IMR-90 (cell line): ENCODE measurements around the gene RASGRF2. TPM values are rescaled to one million over a fixed set of nuclear protein-coding genes. Genes with fewer than 3 reads are reported as not detected.

Experiments
- ATAC-seq: fragments of 200-7000 bp; cut with Tn5 transposase; 2 replicates; pipeline ENCODE4 v1.9.1; 2020; ENCODE audit warnings: low read depth, mild to moderate bottlenecking, moderate library complexity
- BruUV-seq: library from RNA; stranded (reverse); fragments of 400-500 nt; replicated peaks from 2 replicates; lab custom pipeline; 2021; lab: Mats Ljungman, UMichigan
- CTCF ChIA-PET: fragments of 300-600 bp; formaldehyde crosslinking; extraction: SDS; loops from one replicate; lab custom pipeline; 2021; ENCODE audit warnings: antibody characterized with exemption; lab: Yijun Ruan, JAX
- POLR2A ChIA-PET: fragments of 300-600 bp; sonication (Branson Sonifier 250); formaldehyde crosslinking; loops from one replicate; lab custom pipeline; 2022; ENCODE audit warnings: antibody characterized with exemption; ENCODE audit not compliant: unreplicated experiment; lab: Charles Lee
- DNase-seq: peaks from one replicate; pipeline ENCODE4 v3.0.0; 2013
- H2AFZ ChIP-seq: replicated peaks from 2 replicates; pipeline ENCODE3; 2013; ENCODE audit warnings: low read length, mild to moderate bottlenecking; ENCODE audit not compliant: poor library complexity
- H2AK5ac ChIP-seq: 2 replicates; pipeline ENCODE4 v1.6.1; 2013; ENCODE audit warnings: low read depth, low read length, inconsistent platforms
- H2AK9ac ChIP-seq: replicated peaks from 2 replicates; pipeline ENCODE3; 2013; ENCODE audit warnings: mild to moderate bottlenecking, low read depth, low read length, moderate library complexity; ENCODE audit not compliant: poor library complexity
- H2BK120ac ChIP-seq: 2 replicates; pipeline ENCODE4 v1.6.1; 2013; ENCODE audit warnings: low read depth, low read length, inconsistent platforms
- H2BK15ac ChIP-seq: 3 replicates; pipeline ENCODE4 v1.6.1; 2013; ENCODE audit warnings: low read depth, low read length, inconsistent platforms
- H2BK20ac ChIP-seq: 2 replicates; pipeline ENCODE4 v1.6.1; 2013; ENCODE audit warnings: low read depth, mild to moderate bottlenecking, inconsistent platforms, low read length, moderate library complexity
- H2BK5ac ChIP-seq: 2 replicates; pipeline ENCODE4 v1.6.1; 2013; ENCODE audit warnings: mild to moderate bottlenecking, low read depth, low read length, inconsistent platforms; ENCODE audit not compliant: poor library complexity, severe bottlenecking
- H3K14ac ChIP-seq: replicated peaks from 2 replicates; pipeline ENCODE4 v1.6.1; 2013; ENCODE audit warnings: low read depth, low read length, inconsistent platforms
- H3K18ac ChIP-seq: 2 replicates; pipeline ENCODE4 v1.6.1; 2013; ENCODE audit warnings: low read depth, low read length, control low read depth
- H3K23ac ChIP-seq: 2 replicates; pipeline ENCODE4 v1.6.1; 2013; ENCODE audit warnings: low read depth, low read length, inconsistent platforms
- H3K27ac ChIP-seq: 2 replicates; pipeline ENCODE4 v1.5.1; 2013; ENCODE audit warnings: mild to moderate bottlenecking, control low read depth, low read length; ENCODE audit not compliant: insufficient read depth
- H3K27me3 ChIP-seq: 2 replicates; pipeline ENCODE4 v1.6.1; 2013; ENCODE audit warnings: low read length; ENCODE audit not compliant: control insufficient read depth, insufficient read depth
- H3K36me3 ChIP-seq: 2 replicates; pipeline ENCODE4 v1.6.1; 2013; ENCODE audit warnings: low read length, mixed read lengths; ENCODE audit not compliant: control insufficient read depth, insufficient read depth
- H3K4ac ChIP-seq: 2 replicates; pipeline ENCODE4 v1.6.1; 2013; ENCODE audit warnings: low read depth, low read length, inconsistent platforms
- H3K4me1 ChIP-seq: 2 replicates; pipeline ENCODE4 v1.6.1; 2013; ENCODE audit warnings: low read length, mixed read lengths; ENCODE audit not compliant: control insufficient read depth, insufficient read depth
- H3K4me2 ChIP-seq: 2 replicates; pipeline ENCODE4 v1.6.1; 2013; ENCODE audit warnings: low read depth, mild to moderate bottlenecking, control low read depth, low read length, moderate library complexity
- H3K4me3 ChIP-seq: 2 replicates; pipeline ENCODE4 v1.5.1; 2013; ENCODE audit warnings: low read depth, mild to moderate bottlenecking, control low read depth, low read length, moderate library complexity; ENCODE audit not compliant: insufficient read depth
- H3K56ac ChIP-seq: 2 replicates; pipeline ENCODE4 v1.6.1; 2013; ENCODE audit warnings: low read length, inconsistent platforms; ENCODE audit not compliant: insufficient read depth; ENCODE audit errors: extremely low read depth
- H3K79me1 ChIP-seq, 2 experiments: 2 replicates each; pipeline ENCODE4 v1.6.1; 2013; ENCODE audit warnings: low read length in 2 of 2, inconsistent platforms in 1 of 2, low read depth in 1 of 2
- H3K9ac ChIP-seq: 2 replicates; pipeline ENCODE4 v1.6.1; 2013; ENCODE audit warnings: low read depth, low read length, control low read depth
- H3K9me1 ChIP-seq: 2 replicates; pipeline ENCODE4 v1.6.1; 2013; ENCODE audit warnings: low read length, inconsistent platforms; ENCODE audit not compliant: insufficient read depth
- H3K9me3 ChIP-seq: 2 replicates; pipeline ENCODE4 v1.6.1; 2013; ENCODE audit warnings: low read length; ENCODE audit not compliant: control insufficient read depth, insufficient read depth
- H4K20me1 ChIP-seq: 2 replicates; pipeline ENCODE4 v1.6.1; 2013; ENCODE audit warnings: low read length, inconsistent platforms; ENCODE audit not compliant: insufficient read depth
- H4K5ac ChIP-seq: 2 replicates; pipeline ENCODE4 v1.6.1; 2013; ENCODE audit warnings: mild to moderate bottlenecking, low read depth, low read length, control low read depth
- H4K8ac ChIP-seq, 2 experiments: 2 replicates each; pipeline ENCODE4 v1.6.1; 2013; ENCODE audit warnings: low read depth in 2 of 2, low read length in 2 of 2, control low read depth in 1 of 2, inconsistent platforms in 1 of 2
- H4K91ac ChIP-seq: 2 replicates; pipeline ENCODE4 v1.6.1; 2013; ENCODE audit warnings: low read depth, low read length, inconsistent platforms; ENCODE audit not compliant: insufficient read depth
- BHLHE40 ChIP-seq: fragments of 150-350 bp; IDR thresholded peaks from 2 replicates; pipeline ENCODE4 v1.6.1; 2016; ENCODE audit warnings: mild to moderate bottlenecking, low read depth, low read length
- CEBPB ChIP-seq: IDR thresholded peaks from 2 replicates; pipeline ENCODE4 v1.6.1; 2012; ENCODE audit warnings: low read depth, low read length, improper control_type of control experiment
- CHD1 ChIP-seq: IDR thresholded peaks from 2 replicates; pipeline ENCODE4 v1.6.1; 2012; ENCODE audit warnings: low read depth, low read length, improper control_type of control experiment
- CTCF ChIP-seq: conservative IDR thresholded peaks from 2 replicates; pipeline ENCODE4 v1.5.1; 2012; ENCODE audit warnings: mild to moderate bottlenecking, low read depth, low read length, improper control_type of control experiment
- ELK1 ChIP-seq: fragments of 150-350 bp; IDR thresholded peaks from 2 replicates; pipeline ENCODE4 v1.6.1; 2016; ENCODE audit warnings: low read depth, mild to moderate bottlenecking, low read length, moderate library complexity, borderline replicate concordance
- FOS ChIP-seq: fragments of 150-350 bp; IDR thresholded peaks from 2 replicates; pipeline ENCODE4 v1.6.1; 2016; ENCODE audit warnings: low read depth, low read length
- MAFK ChIP-seq: IDR thresholded peaks from 2 replicates; pipeline ENCODE4 v1.6.1; 2012; ENCODE audit warnings: low read depth, low read length, improper control_type of control experiment
- MAZ ChIP-seq: IDR thresholded peaks from 2 replicates; pipeline ENCODE4 v1.6.1; 2012; ENCODE audit warnings: low read depth, mild to moderate bottlenecking, low read length, improper control_type of control experiment, moderate library complexity, borderline replicate concordance
- MXI1 ChIP-seq: IDR thresholded peaks from 2 replicates; pipeline ENCODE4 v1.6.1; 2012; ENCODE audit warnings: low read depth, mild to moderate bottlenecking, low read length, moderate library complexity, borderline replicate concordance
- NFE2L2 ChIP-seq: fragments of 150-350 bp; IDR thresholded peaks from 2 replicates; pipeline ENCODE4 v1.6.1; 2016; ENCODE audit warnings: low read depth, mild to moderate bottlenecking, low read length
- POLR2A ChIP-seq: IDR thresholded peaks from 2 replicates; pipeline ENCODE4 v1.6.1; 2012; ENCODE audit warnings: mild to moderate bottlenecking, low read depth, low read length
- RAD21 ChIP-seq: IDR thresholded peaks from 2 replicates; pipeline ENCODE4 v1.6.1; 2012; ENCODE audit warnings: low read length, improper control_type of control experiment
- RCOR1 ChIP-seq: IDR thresholded peaks from 2 replicates; pipeline ENCODE4 v1.6.1; 2012; ENCODE audit warnings: mild to moderate bottlenecking, low read length, improper control_type of control experiment; ENCODE audit not compliant: insufficient replicate concordance
- RFX5 ChIP-seq: IDR thresholded peaks from 2 replicates; pipeline ENCODE4 v1.8.0; 2012; ENCODE audit warnings: low read depth, mild to moderate bottlenecking, low read length, moderate library complexity
- SMC3 ChIP-seq: fragments of 150-350 bp; IDR thresholded peaks from 2 replicates; pipeline ENCODE4 v1.6.1; 2016; ENCODE audit warnings: low read depth, mild to moderate bottlenecking, antibody characterized with exemption, low read length, moderate library complexity
- WGBS, 2 experiments: methylation state at CpG; one replicate each; pipeline versions ENCODE4 v1.1.5 to v1.1.7; 2013; ENCODE audit warnings: missing lambda C conversion rate in 2 of 2; ENCODE audit not compliant: insufficient read length in 1 of 2; ENCODE audit errors: extremely low coverage in 2 of 2; 5-methylcytosine and 5-hydroxymethylcytosine counted together
- dilution Hi-C: fragments of 300-500 bp; cut with HindIII; formaldehyde crosslinking; loops from one replicate; pipeline ENCODE4 v1.14.3; 2018; ENCODE audit warnings: low sequenced_read_pairs; ENCODE audit not compliant: unreplicated experiment
- in situ Hi-C: fragments of 300-500 bp; cut with MboI; formaldehyde crosslinking; loops from 3 replicates; pipeline ENCODE4 v1.14.3; 2019; ENCODE audit warnings: low sequenced_read_pairs, inconsistent platforms, mixed read lengths
- intact Hi-C: fragments of 100-400 bp; cut with micrococcal nuclease; formaldehyde crosslinking; loops from 2 replicates; pipeline ENCODE4 v1.10.0; 2022
- polyA plus RNA-seq, 3 experiments: library from polyadenylated mRNA; depleted of rRNA; stranded (reverse); fragments of >200 nt; gene quantifications; 2 replicates each; pipeline ENCODE4 v1.2.3, GENCODE V29; 2012; ENCODE audit warnings: low replicate concordance in 1 of 3
- total RNA-seq: library from RNA; depleted of rRNA; stranded (reverse); fragments of >200 nt; gene quantifications from 2 replicates; pipeline ENCODE4 v1.2.3, GENCODE V29; 2012
- TF ChIP-seq, protein P1 (sequence below): fragments of 150-350 bp; IDR thresholded peaks from 2 replicates; pipeline ENCODE4 v1.6.1; 2017; ENCODE audit warnings: mild to moderate bottlenecking, antibody characterized with exemption, low read length, low read depth

Gene RASGRF2
- total and polyA plus RNA-seq, 2 of the 4 experiments (the other 2 are of a cell fraction), result 2.9 to 5.0 TPM

- BruUV-seq, result no TSS peak
- 0 out of 2 replicates have a peak overlapping the region, but pooled peaks have one; percentile 71 for H3K14ac ChIP-seq
- H3K27ac ChIP-seq, result no peak overlapping the region
- peak overlapping the region; percentile 26; the same call in 1 of the 2 replicates for H2BK20ac ChIP-seq
- H3K56ac ChIP-seq, result no peak overlapping the region; the same call in 1 of the 2 replicates
- ChIA-PET POLR2A (no interaction called here), CTCF (no interaction called here)
- DNase-seq (no peak), ATAC-seq (no peak)
- peaks cover 35 to 78% of the 10 kb centered on the region in 2 experiments for H3K79me1 ChIP-seq
- H2AK9ac ChIP-seq, result no peak overlapping the region
- peaks cover 4% of the 10 kb centered on the region for H3K9me1 ChIP-seq
- dilution Hi-C loops, result no loop called here
- H3K4me2 ChIP-seq, result no peak overlapping the region
- no peak overlapping the region for H3K4ac ChIP-seq
- H3K27me3 ChIP-seq, result no peaks in the 10 kb centered on the region
- H2BK5ac ChIP-seq, result no peak overlapping the region
- H3K18ac ChIP-seq, result no peak overlapping the region
- peak overlapping the region; percentile 51; the same call in 1 of the 2 replicates for H4K91ac ChIP-seq
- no peak overlapping the region for H3K9ac ChIP-seq
- H2AFZ ChIP-seq, result no peak overlapping the region
- H4K8ac ChIP-seq, result no peak overlapping the region
- intact Hi-C loops, result no loop called here
- no peak overlapping the region for H2BK15ac ChIP-seq
- in situ Hi-C loops, result no loop called here
- H3K23ac ChIP-seq, result 0 out of 2 replicates have a peak overlapping the region, but pooled peaks have one; percentile 36
- H4K5ac ChIP-seq, result no peak overlapping the region
- peaks cover 7% of the 10 kb centered on the region for H3K4me1 ChIP-seq
- H3K9me3 ChIP-seq, result no peaks in the 10 kb centered on the region
- peak overlapping the region; percentile 51; the same call in 1 of the 2 replicates for H2AK5ac ChIP-seq
- TF ChIP-seq MXI1 (no peak), RFX5 (no peak), MAFK (no peak), POLR2A (no peak), SMC3 (no peak), CEBPB (no peak), FOS (no peak), BHLHE40 (no peak), CHD1 (no peak), RAD21 (no peak), RCOR1 (no peak), NFE2L2 (no peak), ELK1 (no peak), MAZ (no peak), CTCF (no peak)
- TF ChIP-seq, protein P1, sequence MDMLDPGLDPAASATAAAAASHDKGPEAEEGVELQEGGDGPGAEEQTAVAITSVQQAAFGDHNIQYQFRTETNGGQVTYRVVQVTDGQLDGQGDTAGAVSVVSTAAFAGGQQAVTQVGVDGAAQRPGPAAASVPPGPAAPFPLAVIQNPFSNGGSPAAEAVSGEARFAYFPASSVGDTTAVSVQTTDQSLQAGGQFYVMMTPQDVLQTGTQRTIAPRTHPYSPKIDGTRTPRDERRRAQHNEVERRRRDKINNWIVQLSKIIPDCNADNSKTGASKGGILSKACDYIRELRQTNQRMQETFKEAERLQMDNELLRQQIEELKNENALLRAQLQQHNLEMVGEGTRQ, result no peak
- H3K36me3 ChIP-seq, result no peaks in the 10 kb centered on the region
- peaks cover 15% of the 10 kb centered on the region; the same call in 1 of the 2 replicates for H4K20me1 ChIP-seq
- 100% methylated on average over 1 of the region's 2 CpGs; no CpG with 5 or more reads in 1 of the 2 experiments for WGBS, 2 experiments
- H2BK120ac ChIP-seq, result no peak overlapping the region; the same call in 1 of the 2 replicates
- no peak overlapping the region for H3K4me3 ChIP-seq
Measured at GRCh38 chr5:80990527-80990926, 30.4 kb downstream of the RASGRF2 start.
